Colonic mucosa (tissue), 4 donors: ENCODE measurements around the gene BIRC6. TPM values are rescaled to one million over a fixed set of nuclear protein-coding genes. Genes with fewer than 3 reads are reported as not detected.
"Not testable (repeated sequence)": the region's sequence is repeated elsewhere in the genome, so short reads cannot be mapped to it uniquely, and the experiment has no call there.

Experiments
- DNase-seq: peaks from one replicate; pipeline ENCODE4 v3.0.0-alpha.2; 2020
- H3K27ac ChIP-seq: fragments of 200-600 bp; one replicate; pipeline ENCODE4 v1.8.0; 2021
- H3K27me3 ChIP-seq: fragments of 200-600 bp; one replicate; pipeline ENCODE4 v1.8.0; 2021
- H3K36me3 ChIP-seq: fragments of 200-600 bp; one replicate; pipeline ENCODE4 v1.8.0; 2021
- H3K4me1 ChIP-seq: fragments of 200-600 bp; one replicate; pipeline ENCODE4 v1.8.0; 2021; ENCODE audit warnings: mild to moderate bottlenecking
- H3K4me3 ChIP-seq: fragments of 200-600 bp; one replicate; pipeline ENCODE4 v1.8.0; 2021
- H3K9ac ChIP-seq, 2 donors: one replicate each; pipeline ENCODE4 v1.7.0; 2013; ENCODE audit warnings: control low read depth in 2 of 2, low read depth in 2 of 2, low read length in 2 of 2
- H3K9me3 ChIP-seq: fragments of 200-600 bp; one replicate; pipeline ENCODE4 v1.8.0; 2021
- CTCF ChIP-seq: fragments of 200-600 bp; IDR thresholded peaks from one replicate; pipeline ENCODE4 v1.8.0; 2022; ENCODE audit warnings: antibody characterized with exemption, mild to moderate bottlenecking
- intact Hi-C: fragments of 100-400 bp; cut with DNase I; formaldehyde crosslinking; loops from one replicate; pipeline ENCODE4 v1.14.1; 2022
- total RNA-seq, 2 donors: library from RNA; stranded (reverse); fragmentation: NEBNext Ultra II Directional in 1 of 2; extraction: Animal tissue kit (Norgen Biotek cat#: 25700) in 1 of 2; gene quantifications; one replicate each; pipeline ENCODE4 v1.2.1, GENCODE V29; 2021
- donor health status: healthy.
- donor health status: DM: no; HTN: no; CAD: no.
- donor health status: DM: no; HTN: no; CAD: no.

Gene BIRC6
- total RNA-seq, 2 donors from 2014 or later = 74.6 to 93.1 TPM

DNA sequence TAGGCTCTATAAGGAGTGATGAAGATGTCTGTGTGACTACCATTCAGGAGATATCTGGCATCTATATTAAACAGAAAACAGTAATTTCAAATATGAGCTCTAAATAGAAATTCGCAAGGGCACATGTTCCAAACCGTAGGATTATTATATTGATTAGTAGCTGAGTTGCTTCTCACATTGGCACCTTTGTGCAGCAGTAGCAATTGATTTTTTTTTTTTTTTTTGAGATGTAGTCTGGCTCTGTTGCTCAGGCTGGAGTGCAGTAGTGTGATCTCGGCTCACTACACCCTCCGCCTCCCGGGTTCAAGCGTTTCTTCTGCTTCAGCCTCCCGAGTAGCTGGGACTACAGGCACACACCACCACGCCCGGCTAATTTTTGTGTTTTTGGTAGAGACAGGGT is 12.4 kb downstream of the BIRC6 start:
- no peak overlapping the region for H3K4me3 ChIP-seq
- H3K9ac ChIP-seq = no peak overlapping the region
- H3K36me3 ChIP-seq = no peaks in the 10 kb centered on the region
- H3K27me3 ChIP-seq = no peaks in the 10 kb centered on the region
- TF ChIP-seq CTCF = no peak
- H3K9me3 ChIP-seq = no peaks in the 10 kb centered on the region
- no peak for DNase-seq
- no peaks in the 10 kb centered on the region for H3K4me1 ChIP-seq
- no peak overlapping the region for H3K27ac ChIP-seq
- intact Hi-C loops = no loop called here

- H3K9me3 ChIP-seq, H3K9ac ChIP-seq, H3K4me1 ChIP-seq, H3K27ac ChIP-seq, H3K36me3 ChIP-seq, H3K27me3 ChIP-seq, H3K4me3 ChIP-seq, intact Hi-C loops, DNase-seq: not testable (repeated sequence)
Observed at GRCh38 chr2:32370942-32371341, 14.1 kb downstream of the BIRC6 start.

GRCh38 chr2:32372519-32373182 is 15.8 kb downstream of the BIRC6 start:
- no peak overlapping the region for H3K4me3 ChIP-seq
- no peak for TF ChIP-seq CTCF
- no peak overlapping the region for H3K9ac ChIP-seq
- no peaks in the 10 kb centered on the region for H3K9me3 ChIP-seq
- DNase-seq = no peak
- no peaks in the 10 kb centered on the region for H3K27me3 ChIP-seq
- no peaks in the 10 kb centered on the region for H3K36me3 ChIP-seq
- no peak overlapping the region for H3K27ac ChIP-seq
- intact Hi-C loops = no loop called here
- H3K4me1 ChIP-seq = no peaks in the 10 kb centered on the region

DNA sequence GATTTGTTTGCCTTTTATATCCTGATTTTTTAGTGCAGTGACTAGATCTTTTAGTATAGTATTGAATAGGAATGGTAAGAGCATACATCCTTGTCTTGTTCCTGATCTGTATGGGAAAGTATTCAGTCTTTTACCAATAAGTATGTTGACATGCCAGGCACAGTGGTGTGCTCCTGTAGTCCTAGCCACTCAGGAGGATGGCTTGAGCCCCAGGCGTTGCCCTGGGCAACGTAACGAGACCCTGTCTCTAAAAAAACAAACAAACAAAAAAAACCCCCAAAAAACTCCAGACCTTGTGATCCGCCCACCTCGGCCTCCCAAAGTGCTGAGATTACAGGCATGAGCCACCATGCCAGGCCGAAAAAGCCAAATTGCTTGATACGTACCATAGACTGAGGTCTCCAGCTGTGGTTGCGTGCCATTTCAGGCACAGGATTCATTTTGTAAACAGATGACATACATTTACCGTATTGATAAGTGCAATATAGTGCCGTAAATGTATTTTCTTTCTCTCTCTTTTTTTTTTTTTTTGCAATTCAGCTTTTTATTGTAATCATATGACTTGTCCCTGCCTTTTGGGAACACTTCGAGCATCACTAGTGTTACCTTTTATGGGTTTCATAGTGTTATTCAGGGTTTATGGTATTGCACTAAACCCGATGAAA is 18.5 kb downstream of the BIRC6 start:
- no peak overlapping the region for H3K27ac ChIP-seq
- no peaks in the 10 kb centered on the region for H3K4me1 ChIP-seq
- H3K27me3 ChIP-seq = no peaks in the 10 kb centered on the region
- H3K36me3 ChIP-seq = no peaks in the 10 kb centered on the region
- H3K9ac ChIP-seq = no peak overlapping the region
- no peaks in the 10 kb centered on the region for H3K9me3 ChIP-seq
- no peak overlapping the region for H3K4me3 ChIP-seq
- TF ChIP-seq CTCF = no peak
- DNase-seq = no peak
- intact Hi-C loops = no loop called here

GRCh38 chr2:32376756-32377155 is 19.9 kb downstream of the BIRC6 start:
- intact Hi-C loops = no loop called here
- Histone ChIP-seq H3K4me3 (no peak overlapping the region), H3K4me1 (no peaks in the 10 kb centered on the region), H3K9ac (no peak overlapping the region), H3K9me3 (no peaks in the 10 kb centered on the region), H3K36me3 (no peaks in the 10 kb centered on the region), H3K27me3 (no peaks in the 10 kb centered on the region), H3K27ac (no peak overlapping the region)
- no peak for DNase-seq
- no peak for TF ChIP-seq CTCF

DNA sequence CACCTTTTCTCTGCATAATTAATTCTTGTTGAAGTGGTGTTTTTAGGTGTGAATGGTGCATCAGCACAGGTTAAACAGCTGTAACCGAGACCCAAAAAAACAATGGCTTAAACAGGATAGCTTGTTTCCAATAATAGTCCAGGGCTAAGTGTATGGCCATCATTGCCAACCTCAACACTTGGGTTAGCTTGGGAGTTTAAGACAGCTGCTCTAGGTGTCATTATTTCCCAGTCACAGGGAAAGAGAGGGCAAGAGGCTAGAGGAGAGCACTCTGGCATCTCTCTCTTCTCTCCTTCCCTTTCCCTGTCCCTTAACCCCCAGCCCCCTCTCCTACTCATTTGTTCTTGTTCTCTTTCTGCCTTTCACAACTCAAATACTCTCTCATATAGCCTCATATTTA is 21.1 kb downstream of the BIRC6 start:
- TF ChIP-seq CTCF = no peak
- H3K36me3 ChIP-seq = no peaks in the 10 kb centered on the region
- H3K9ac ChIP-seq = no peak overlapping the region
- H3K4me1 ChIP-seq = no peaks in the 10 kb centered on the region
- DNase-seq = no peak
- intact Hi-C loops = no loop called here
- H3K4me3 ChIP-seq = no peak overlapping the region
- H3K27me3 ChIP-seq = no peaks in the 10 kb centered on the region
- H3K27ac ChIP-seq = no peak overlapping the region
- no peaks in the 10 kb centered on the region for H3K9me3 ChIP-seq
